Hippocampal formation (tissue), 2 donors: ENCODE measurements around the gene DDIT4.

Experiments used
- DNase-seq, 2 donors: peaks; one replicate each; lab custom pipeline; 2025; lab: John Stamatoyannopoulos, UW

The DDIT4 gene

DNA sequence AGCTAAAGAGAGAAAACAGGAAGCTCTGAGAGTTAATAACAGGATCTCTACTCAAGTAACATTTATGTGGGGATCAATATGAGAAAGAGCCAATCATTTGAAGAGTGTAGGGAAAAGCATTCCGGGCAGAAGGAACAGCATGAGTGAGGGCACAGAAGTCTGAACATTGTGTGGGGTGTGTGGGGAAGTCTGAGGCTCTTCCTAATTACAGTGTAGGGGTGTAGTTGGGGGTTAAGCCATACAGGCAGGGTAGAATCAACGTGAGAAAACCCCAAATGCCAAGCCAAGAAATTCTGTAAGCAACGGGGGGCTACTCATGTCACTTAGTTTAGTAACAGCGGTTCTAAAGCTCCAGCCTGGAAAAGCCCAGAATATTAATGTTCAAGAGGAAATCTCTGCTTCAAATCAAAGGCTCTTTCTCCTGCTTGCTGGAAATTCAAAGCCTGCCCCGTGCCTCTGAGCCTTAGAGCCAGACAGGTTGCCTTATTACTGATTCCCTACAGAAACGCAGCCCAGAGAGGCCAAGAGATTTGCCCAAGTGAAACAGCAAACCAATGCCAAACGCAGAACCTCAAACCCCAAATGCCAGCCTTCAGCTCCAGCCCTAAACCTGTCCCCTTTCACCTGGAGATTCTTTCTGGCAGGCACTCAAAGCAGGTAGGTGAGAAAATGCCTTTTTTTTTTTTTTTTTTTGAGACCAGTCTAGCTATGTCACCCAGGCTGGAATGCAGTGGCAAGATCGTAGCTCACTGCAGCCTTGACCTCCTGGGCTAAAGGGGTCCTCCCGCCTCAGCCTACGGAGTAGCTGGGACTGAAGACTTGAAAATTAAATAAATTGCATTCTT is 44.9 kb downstream of the DDIT4 start:
- no peak for DNase-seq

DNA sequence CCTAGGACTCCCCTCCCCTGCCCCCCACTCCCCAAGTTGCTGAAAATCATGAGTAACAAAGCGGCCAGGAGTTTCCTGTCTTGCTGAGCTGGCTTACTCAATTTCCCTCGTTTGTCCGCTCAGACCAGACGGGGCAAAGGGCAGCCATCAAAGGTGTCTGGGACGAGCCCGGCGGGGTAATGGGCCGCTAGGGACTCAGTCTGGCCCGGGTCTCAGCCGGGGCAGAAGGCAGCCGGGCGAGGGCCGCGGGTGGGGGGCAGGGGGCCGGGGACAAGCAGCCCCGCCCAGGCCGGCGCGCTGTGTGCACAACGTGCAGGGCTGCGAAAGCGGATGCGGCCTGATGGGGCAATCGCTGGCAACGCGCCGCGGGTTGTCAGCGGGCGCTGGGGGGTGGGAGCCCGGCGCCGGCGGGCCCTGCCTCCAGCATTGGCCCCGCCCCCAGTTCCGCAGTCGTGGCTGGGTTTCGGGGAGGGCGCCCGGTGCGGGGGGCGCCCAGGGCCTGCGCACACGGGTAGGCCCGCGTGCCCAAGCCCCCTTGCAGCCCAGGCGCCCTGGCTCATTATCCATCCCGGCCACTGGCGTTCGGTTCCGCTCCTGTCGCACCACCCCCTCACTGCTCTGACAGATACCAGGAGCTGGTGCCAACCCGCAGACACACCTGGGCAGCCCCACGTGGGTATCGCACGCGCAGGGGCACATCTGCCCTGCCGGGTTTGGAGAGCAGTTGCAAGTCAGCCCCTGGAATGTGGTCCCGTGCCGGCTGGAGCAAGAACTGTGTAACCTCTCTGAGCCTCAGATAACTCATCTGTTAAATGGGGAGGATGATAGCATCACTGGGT is 45.9 kb downstream of the DDIT4 start:
- DNase-seq: peak; percentile 61 to 75

DNA sequence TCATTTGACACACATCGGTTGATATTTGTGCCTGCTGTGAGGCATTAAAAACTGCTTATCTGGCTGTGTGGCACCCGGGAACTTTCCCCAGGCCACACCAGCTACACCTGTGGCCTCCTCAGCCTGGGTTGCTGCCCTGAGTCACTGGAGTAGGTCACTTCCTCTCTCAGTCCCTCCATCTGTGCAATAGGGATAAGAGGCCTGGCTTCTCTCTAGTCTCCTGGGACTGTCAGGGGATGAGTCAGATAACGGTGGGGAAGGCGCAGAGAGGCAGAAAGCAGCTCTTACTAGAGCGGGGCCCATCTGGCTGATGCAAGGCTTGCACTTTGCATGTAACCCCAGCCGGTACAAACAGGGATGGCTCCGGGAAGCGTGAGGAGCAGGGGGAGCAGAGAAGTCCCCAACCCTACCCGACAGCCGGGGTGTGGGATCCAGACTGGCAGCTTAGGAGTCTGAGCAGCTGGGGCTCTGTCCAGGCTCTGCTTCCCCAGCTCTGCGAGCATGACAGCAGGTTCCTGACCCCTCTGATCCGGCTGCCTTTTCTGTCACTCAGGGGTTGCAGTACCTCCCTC is 47.0 kb downstream of the DDIT4 start:
- DNase-seq: no peak

DNA sequence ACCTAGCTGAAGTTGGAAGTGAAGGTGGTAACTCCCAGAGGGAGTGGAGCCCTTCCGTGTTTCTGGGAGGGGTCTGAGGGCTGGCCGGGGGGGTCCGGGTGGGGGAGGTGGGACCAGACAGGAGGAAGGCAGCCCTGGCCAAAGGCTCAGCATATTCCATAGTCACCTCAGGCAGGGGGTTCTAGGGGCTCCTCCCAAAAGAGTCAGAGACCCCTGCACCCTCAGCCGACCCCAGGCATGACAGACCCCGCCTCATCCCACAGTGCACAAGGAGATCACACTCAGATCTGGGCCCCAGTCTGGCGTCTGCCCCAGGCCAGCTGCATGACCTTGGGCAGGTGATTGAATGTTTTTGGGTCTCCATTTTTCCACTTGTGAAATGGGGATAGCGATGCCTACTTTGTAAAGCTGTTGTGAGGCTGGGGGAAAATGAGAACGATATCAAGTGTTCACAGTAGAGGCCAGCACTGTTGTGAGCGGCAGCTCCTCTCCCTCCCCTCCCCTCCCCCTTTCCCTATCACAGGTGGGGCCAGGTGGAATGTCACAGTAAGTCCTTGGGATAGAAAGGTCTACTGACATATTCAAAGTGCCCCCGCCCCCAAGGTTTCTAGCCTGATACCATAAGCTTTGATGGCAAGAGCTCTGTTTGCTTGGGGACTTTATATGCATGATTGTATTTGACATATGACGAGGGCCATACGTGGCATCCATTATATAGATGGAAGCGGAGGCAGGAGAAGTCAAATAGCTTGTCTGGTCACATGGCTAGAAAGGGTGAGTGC is 47.7 kb downstream of the DDIT4 start:
- DNase-seq: no peak

DNA sequence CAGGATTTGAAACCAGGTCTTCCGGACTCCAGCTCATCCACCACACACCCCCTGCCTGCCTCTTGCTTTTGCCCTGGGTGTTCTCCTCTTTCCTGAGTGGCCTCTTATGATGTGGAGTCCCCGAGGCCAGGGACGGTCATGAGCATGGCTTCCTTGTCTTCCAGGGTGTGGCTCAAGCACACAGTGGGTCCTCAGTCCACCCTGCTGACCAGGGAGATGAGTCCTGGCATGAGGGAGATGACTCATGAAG is 48.2 kb downstream of the DDIT4 start:
- DNase-seq: no peak

DNA sequence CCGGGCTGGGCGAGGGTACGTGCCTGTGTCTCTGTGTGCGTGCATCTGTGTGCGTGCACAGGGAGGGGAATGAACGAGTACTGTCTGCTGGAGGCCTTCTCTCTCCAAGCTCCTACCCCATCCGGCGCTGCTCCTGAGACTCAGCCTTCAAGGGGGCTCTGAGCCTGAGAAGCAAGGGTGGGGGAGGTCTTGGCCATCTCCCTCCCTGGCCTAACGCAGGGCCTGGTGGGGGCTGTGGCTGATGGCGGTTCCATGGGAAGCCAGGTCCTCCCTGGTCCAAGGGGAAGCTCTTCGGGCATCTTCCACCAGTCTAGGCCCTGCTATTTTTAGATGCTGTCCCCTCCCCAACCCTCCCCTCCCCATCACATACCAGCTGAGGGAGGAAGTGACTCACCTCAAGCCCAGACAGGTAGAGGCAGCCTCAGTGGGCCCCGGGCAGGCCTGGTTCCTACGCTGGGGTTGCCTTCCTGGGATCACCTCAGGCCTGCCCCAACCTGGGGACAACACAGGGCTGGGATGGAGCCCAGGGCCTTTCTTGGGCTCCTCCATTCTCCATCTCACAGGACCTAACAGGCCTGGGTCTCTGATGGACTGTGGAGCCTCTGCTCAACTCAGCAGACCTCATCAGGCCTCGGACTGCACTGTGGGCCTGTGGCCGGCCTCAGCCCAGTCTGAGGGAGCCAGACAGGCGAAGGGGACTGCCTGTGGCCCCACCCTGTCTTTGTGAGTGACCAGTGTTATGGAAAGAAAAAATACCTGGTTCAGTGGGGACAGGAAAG is 48.7 kb downstream of the DDIT4 start:
- no peak for DNase-seq

DNA sequence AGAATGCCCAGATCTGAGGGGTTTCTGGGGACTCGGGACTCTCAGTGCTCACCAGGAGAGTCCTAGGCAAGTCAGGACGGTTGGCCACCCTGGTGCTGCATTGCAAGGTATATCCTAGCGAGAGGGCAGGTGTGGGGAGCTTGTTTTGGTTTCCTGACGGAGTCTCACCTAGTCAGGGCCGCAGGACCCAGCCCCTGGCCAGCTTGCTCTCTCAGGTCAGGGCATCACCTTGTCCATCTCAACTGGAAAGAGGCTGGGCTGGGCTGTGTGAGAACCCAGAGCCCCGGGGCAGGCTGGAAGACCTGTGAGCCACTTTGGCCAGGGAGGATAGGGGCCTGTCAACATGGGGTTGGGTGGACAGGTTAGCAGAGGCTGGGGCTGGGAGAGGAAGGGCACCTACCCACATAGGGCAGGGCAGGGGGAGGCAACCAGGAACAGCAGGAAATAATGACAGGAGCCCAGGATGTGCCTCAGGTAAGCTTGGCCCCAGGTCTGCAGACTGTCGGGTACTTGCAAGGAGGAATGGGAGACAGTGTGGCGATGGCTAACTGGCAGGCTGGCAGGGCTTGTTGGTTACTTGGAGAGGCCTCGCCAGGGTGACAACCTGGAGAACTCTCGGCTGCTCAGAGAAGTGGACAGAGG is 49.5 kb downstream of the DDIT4 start:
- no peak for DNase-seq

DNA sequence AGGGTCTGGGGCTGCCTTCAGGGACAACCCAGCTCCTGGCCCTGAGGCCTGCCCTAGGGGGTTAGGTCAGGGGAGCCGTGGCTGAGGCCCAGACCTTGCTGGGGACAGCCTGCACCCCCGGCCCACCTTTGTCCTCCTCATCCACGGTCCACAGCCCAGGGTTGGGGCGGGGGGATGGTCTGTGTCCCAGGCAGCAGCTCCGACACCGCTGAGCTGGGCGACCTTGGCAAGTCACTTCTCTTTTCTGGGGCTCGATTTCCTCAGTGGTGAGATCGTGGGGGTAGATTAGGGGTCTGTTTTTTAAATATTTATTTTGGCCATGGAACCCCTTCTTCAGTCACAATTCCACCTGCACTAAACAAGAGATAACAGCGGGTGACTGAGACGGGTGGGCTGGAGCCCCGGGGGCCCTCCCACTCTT is 50.1 kb downstream of the DDIT4 start:
- no peak for DNase-seq
